HEK293 (cell line): ENCODE results near the gene MIF4GD.
A peak's percentile ranks its signal among the peaks of the same experiment; 100 is the strongest.

Experiments
- CTCF ChIA-PET: fragments of 350-600 bp; formaldehyde crosslinking; extraction: SDS; loops from one replicate; lab custom pipeline; 2021; ENCODE audit warnings: antibody characterized with exemption; lab: Yijun Ruan, JAX
- POLR2A ChIA-PET: fragments of 300-600 bp; formaldehyde crosslinking; extraction: SDS; loops from one replicate; lab custom pipeline; 2020; ENCODE audit warnings: antibody characterized with exemption, inconsistent platforms; lab: Yijun Ruan, JAX
- H3K27ac ChIP-seq: fragments of 200-500 bp; sonication (Bioruptor generic); 2 replicates; pipeline ENCODE4 v1.5.1; 2014; ENCODE audit warnings: low read depth, low read length, control low read depth, inconsistent platforms; ENCODE audit errors: extremely low read depth
- H3K36me3 ChIP-seq, 2 experiments: fragments of 200-500 bp in 1 of 2; sonication (Bioruptor generic) in 1 of 2; 1 replicate in 1 of 2; 2 replicates in 1 of 2; pipeline ENCODE4 v1.5.1; 2014 to 2017; ENCODE audit warnings: inconsistent platforms in 2 of 2, low read length in 2 of 2; ENCODE audit not compliant: control insufficient read depth in 2 of 2, insufficient read depth in 1 of 2
- H3K4me1 ChIP-seq: fragments of 200-500 bp; sonication (Bioruptor generic); 2 replicates; pipeline ENCODE4 v1.5.1; 2014; ENCODE audit warnings: mild to moderate bottlenecking, low read length, inconsistent platforms; ENCODE audit not compliant: control insufficient read depth, insufficient read depth
- H3K4me3 ChIP-seq: 2 replicates; pipeline ENCODE4 v1.5.1; 2011; ENCODE audit warnings: low read depth, mild to moderate bottlenecking, control low read depth, low read length, moderate library complexity
- H3K9me3 ChIP-seq: fragments of 200-500 bp; sonication (Bioruptor generic); 2 replicates; pipeline ENCODE4 v1.5.1; 2014; ENCODE audit warnings: low read depth, low read length, inconsistent platforms; ENCODE audit not compliant: control insufficient read depth, insufficient read depth
- IKZF3 ChIP-seq: fragments of 450-650 bp; IDR thresholded peaks from 2 replicates; pipeline ENCODE4 v1.5.0; 2018; ENCODE audit warnings: missing biosample characterization, mild to moderate bottlenecking, missing genetic modification characterization, moderate library complexity
- MEIS1 ChIP-seq: sonication (generic); formaldehyde crosslinking; IDR thresholded peaks from 2 replicates; pipeline ENCODE4 v1.8.1; 2022; ENCODE audit warnings: missing genetic modification reagents, mild to moderate bottlenecking, borderline replicate concordance
- SETDB1 ChIP-seq: IDR thresholded peaks from one replicate; pipeline ENCODE4 v1.6.1; 2017; ENCODE audit warnings: mild to moderate bottlenecking, low read length, moderate library complexity, mixed read lengths; ENCODE audit not compliant: insufficient read length
- ZNF157 ChIP-seq: fragments of 450-650 bp; formaldehyde crosslinking; IDR thresholded peaks from 2 replicates; pipeline ENCODE4 v1.5.1; 2016; ENCODE audit warnings: missing biosample characterization, missing genetic modification characterization
- ZNF2 ChIP-seq: fragments of 450-650 bp; formaldehyde crosslinking; IDR thresholded peaks from 2 replicates; pipeline ENCODE4 v1.5.1; 2016; ENCODE audit warnings: missing biosample characterization, missing genetic modification characterization
- ZNF214 ChIP-seq: fragments of 450-650 bp; formaldehyde crosslinking; IDR thresholded peaks from 2 replicates; pipeline ENCODE4 v1.5.1; 2017; ENCODE audit warnings: missing biosample characterization, mild to moderate bottlenecking, missing genetic modification characterization, borderline replicate concordance
- ZNF311 ChIP-seq: fragments of 450-650 bp; formaldehyde crosslinking; IDR thresholded peaks from 2 replicates; pipeline ENCODE4 v1.5.1; 2017; ENCODE audit warnings: missing biosample characterization, missing genetic modification characterization, borderline replicate concordance
- ZNF514 ChIP-seq: fragments of 450-650 bp; formaldehyde crosslinking; IDR thresholded peaks from 2 replicates; pipeline ENCODE4 v1.5.1; 2016; ENCODE audit warnings: missing biosample characterization, missing genetic modification characterization
- ZNF555 ChIP-seq: fragments of 450-650 bp; formaldehyde crosslinking; conservative IDR thresholded peaks from 2 replicates; pipeline ENCODE4 v1.5.1; 2017; ENCODE audit warnings: missing biosample characterization, mild to moderate bottlenecking, missing genetic modification characterization, inconsistent platforms
- ZNF560 ChIP-seq: fragments of 450-650 bp; formaldehyde crosslinking; IDR thresholded peaks from 2 replicates; pipeline ENCODE4 v1.5.1; 2017; ENCODE audit warnings: missing biosample characterization, missing genetic modification characterization, borderline replicate concordance
- ZNF785 ChIP-seq: fragments of 450-650 bp; formaldehyde crosslinking; IDR thresholded peaks from 2 replicates; pipeline ENCODE4 v1.5.1; 2016; ENCODE audit warnings: missing biosample characterization, missing genetic modification characterization
- TF ChIP-seq, protein P1 (sequence below): fragments of 450-650 bp; formaldehyde crosslinking; IDR thresholded peaks from 2 replicates; pipeline ENCODE4 v1.5.1; 2016; ENCODE audit warnings: missing biosample characterization, missing genetic modification characterization
- TF ChIP-seq, protein P2 (sequence below): fragments of 450-650 bp; formaldehyde crosslinking; IDR thresholded peaks from 2 replicates; pipeline ENCODE4 v1.5.1; 2017; ENCODE audit warnings: missing biosample characterization, mild to moderate bottlenecking, missing genetic modification characterization, moderate library complexity
- TF ChIP-seq, protein P3 (sequence below): fragments of 450-650 bp; formaldehyde crosslinking; IDR thresholded peaks from 2 replicates; pipeline ENCODE4 v1.5.1; 2017; ENCODE audit warnings: missing biosample characterization, missing genetic modification characterization
- TF ChIP-seq, protein P4 (sequence below): fragments of 450-650 bp; formaldehyde crosslinking; IDR thresholded peaks from 2 replicates; pipeline ENCODE4 v1.5.1; 2016; ENCODE audit warnings: missing biosample characterization, missing genetic modification characterization, borderline replicate concordance
- TF ChIP-seq, protein P5 (sequence below): sonication (generic); formaldehyde crosslinking; IDR thresholded peaks from 2 replicates; pipeline ENCODE4 v1.8.1; 2022; ENCODE audit warnings: mild to moderate bottlenecking, moderate library complexity, missing genetic modification reagents
- TF ChIP-seq, protein P6 (sequence below): fragments of 450-650 bp; formaldehyde crosslinking; conservative IDR thresholded peaks from 2 replicates; pipeline ENCODE4 v1.5.1; 2016; ENCODE audit warnings: low read depth, missing biosample characterization, missing genetic modification characterization

MIF4GD gene

DNA sequence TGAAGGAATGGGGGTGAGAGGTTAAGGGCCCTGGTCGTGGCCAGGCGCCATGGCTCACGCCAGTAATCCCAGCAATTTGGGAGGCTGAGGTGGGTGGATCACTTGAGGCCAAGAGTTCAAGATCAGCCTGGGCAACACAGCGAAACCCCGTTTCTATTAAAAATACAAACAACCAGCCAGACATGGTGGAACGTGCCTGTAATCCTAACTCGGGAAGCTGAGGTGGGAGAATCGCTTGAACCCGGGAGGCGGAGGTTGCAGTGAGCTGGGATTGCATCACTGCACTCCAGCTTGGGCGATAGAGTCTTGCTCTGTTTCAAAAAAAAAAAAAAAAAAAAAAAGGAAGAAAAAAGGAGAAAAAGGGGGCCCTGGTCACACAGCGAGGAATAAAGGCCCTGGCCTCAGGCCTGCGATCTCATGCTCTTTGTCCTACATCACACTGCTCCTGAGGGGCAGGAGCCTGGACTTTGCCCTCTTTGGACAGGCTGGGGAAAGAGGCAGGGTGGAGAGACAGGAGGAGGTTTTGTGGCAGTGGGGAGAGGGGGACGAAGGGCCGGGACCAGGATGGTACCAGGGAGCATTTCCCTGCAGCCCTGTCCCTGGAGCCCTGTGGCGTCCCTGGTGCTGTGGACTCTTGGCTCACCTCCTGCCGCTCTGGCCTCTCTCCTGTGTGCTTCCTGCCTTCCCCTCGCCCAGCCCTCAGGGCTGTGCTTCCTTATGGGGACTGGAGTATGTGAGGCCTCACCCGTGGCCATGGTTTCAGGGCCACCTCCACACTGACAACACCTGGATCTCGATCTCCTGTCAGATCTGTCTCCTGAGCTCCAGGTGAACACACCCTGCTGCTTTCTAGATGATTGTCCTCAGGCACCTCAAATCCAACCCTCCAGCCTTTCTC is 38.0 kb upstream of the MIF4GD start:
- POLR2A ChIA-PET, result interaction anchor here (1.1 to 2.4 kb wide), 3 partner anchors 19 to 97 kb away, joined by 6 to 10 read pairs (median 7); partner anchors contain the start of gene SLC25A19

More for the DNA sequence above, 38.0 kb upstream of the MIF4GD start:
- Histone ChIP-seq H3K4me1 (no peaks in the 10 kb centered on the region), H3K4me3 (no peak overlapping the region), H3K27ac (peak overlapping the region; percentile 46; the same call in 1 of the 2 replicates), H3K9me3 (no peaks in the 10 kb centered on the region)
- CTCF ChIA-PET, result interaction anchor here (1.7 kb wide), 1 partner anchor 12 kb away, joined by 4 read pairs; no protein-coding TSS in a partner anchor
- TF ChIP-seq, protein P1, sequence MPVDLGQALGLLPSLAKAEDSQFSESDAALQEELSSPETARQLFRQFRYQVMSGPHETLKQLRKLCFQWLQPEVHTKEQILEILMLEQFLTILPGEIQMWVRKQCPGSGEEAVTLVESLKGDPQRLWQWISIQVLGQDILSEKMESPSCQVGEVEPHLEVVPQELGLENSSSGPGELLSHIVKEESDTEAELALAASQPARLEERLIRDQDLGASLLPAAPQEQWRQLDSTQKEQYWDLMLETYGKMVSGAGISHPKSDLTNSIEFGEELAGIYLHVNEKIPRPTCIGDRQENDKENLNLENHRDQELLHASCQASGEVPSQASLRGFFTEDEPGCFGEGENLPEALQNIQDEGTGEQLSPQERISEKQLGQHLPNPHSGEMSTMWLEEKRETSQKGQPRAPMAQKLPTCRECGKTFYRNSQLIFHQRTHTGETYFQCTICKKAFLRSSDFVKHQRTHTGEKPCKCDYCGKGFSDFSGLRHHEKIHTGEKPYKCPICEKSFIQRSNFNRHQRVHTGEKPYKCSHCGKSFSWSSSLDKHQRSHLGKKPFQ (tag by site-specific recombination), result no peak
- TF ChIP-seq ZNF311 (tag by site-specific recombination) (no peak), ZNF214 (no peak), ZNF2 (tag by site-specific recombination) (no peak), ZNF560 (no peak), ZNF785 (no peak), SETDB1 (no peak), IKZF3 (tag by site-specific recombination) (no peak), ZNF514 (tag by site-specific recombination) (no peak), ZNF555 (tag by site-specific recombination) (no peak), ZNF157 (tag by site-specific recombination) (no peak), MEIS1 (no peak)
- TF ChIP-seq, protein P2, sequence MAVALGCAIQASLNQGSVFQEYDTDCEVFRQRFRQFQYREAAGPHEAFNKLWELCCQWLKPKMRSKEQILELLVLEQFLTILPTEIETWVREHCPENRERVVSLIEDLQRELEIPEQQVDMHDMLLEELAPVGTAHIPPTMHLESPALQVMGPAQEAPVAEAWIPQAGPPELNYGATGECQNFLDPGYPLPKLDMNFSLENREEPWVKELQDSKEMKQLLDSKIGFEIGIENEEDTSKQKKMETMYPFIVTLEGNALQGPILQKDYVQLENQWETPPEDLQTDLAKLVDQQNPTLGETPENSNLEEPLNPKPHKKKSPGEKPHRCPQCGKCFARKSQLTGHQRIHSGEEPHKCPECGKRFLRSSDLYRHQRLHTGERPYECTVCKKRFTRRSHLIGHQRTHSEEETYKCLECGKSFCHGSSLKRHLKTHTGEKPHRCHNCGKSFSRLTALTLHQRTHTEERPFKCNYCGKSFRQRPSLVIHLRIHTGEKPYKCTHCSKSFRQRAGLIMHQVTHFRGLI (tag by site-specific recombination), result no peak
- TF ChIP-seq, protein P3, sequence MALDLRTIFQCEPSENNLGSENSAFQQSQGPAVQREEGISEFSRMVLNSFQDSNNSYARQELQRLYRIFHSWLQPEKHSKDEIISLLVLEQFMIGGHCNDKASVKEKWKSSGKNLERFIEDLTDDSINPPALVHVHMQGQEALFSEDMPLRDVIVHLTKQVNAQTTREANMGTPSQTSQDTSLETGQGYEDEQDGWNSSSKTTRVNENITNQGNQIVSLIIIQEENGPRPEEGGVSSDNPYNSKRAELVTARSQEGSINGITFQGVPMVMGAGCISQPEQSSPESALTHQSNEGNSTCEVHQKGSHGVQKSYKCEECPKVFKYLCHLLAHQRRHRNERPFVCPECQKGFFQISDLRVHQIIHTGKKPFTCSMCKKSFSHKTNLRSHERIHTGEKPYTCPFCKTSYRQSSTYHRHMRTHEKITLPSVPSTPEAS, result no peak
- TF ChIP-seq, protein P4, sequence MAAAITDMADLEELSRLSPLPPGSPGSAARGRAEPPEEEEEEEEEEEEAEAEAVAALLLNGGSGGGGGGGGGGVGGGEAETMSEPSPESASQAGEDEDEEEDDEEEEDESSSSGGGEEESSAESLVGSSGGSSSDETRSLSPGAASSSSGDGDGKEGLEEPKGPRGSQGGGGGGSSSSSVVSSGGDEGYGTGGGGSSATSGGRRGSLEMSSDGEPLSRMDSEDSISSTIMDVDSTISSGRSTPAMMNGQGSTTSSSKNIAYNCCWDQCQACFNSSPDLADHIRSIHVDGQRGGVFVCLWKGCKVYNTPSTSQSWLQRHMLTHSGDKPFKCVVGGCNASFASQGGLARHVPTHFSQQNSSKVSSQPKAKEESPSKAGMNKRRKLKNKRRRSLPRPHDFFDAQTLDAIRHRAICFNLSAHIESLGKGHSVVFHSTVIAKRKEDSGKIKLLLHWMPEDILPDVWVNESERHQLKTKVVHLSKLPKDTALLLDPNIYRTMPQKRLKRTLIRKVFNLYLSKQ (tag by site-specific recombination), result no peak
- TF ChIP-seq, protein P5, sequence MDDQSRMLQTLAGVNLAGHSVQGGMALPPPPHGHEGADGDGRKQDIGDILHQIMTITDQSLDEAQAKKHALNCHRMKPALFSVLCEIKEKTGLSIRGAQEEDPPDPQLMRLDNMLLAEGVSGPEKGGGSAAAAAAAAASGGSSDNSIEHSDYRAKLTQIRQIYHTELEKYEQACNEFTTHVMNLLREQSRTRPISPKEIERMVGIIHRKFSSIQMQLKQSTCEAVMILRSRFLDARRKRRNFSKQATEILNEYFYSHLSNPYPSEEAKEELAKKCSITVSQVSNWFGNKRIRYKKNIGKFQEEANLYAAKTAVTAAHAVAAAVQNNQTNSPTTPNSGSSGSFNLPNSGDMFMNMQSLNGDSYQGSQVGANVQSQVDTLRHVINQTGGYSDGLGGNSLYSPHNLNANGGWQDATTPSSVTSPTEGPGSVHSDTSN, result no peak
- TF ChIP-seq, protein P6, sequence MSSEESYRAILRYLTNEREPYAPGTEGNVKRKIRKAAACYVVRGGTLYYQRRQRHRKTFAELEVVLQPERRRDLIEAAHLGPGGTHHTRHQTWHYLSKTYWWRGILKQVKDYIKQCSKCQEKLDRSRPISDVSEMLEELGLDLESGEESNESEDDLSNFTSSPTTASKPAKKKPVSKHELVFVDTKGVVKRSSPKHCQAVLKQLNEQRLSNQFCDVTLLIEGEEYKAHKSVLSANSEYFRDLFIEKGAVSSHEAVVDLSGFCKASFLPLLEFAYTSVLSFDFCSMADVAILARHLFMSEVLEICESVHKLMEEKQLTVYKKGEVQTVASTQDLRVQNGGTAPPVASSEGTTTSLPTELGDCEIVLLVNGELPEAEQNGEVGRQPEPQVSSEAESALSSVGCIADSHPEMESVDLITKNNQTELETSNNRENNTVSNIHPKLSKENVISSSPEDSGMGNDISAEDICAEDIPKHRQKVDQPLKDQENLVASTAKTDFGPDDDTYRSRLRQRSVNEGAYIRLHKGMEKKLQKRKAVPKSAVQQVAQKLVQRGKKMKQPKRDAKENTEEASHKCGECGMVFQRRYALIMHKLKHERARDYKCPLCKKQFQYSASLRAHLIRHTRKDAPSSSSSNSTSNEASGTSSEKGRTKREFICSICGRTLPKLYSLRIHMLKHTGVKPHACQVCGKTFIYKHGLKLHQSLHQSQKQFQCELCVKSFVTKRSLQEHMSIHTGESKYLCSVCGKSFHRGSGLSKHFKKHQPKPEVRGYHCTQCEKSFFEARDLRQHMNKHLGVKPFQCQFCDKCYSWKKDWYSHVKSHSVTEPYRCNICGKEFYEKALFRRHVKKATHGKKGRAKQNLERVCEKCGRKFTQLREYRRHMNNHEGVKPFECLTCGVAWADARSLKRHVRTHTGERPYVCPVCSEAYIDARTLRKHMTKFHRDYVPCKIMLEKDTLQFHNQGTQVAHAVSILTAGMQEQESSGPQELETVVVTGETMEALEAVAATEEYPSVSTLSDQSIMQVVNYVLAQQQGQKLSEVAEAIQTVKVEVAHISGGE (tag by site-specific recombination), result no peak
- TF ChIP-seq, all 188 proteins: peak for 0
- no peaks in the 10 kb centered on the region; a peak in 1 of 3 replicates for H3K36me3 ChIP-seq
